ENCODE results near the gene AFTPH. TPM values are rescaled to one million over a fixed set of nuclear protein-coding genes. Genes with fewer than 3 reads are reported as not detected.

The AFTPH gene
- total RNA-seq, 1 experiment from 2014 or later: 18.8 TPM

DNA sequence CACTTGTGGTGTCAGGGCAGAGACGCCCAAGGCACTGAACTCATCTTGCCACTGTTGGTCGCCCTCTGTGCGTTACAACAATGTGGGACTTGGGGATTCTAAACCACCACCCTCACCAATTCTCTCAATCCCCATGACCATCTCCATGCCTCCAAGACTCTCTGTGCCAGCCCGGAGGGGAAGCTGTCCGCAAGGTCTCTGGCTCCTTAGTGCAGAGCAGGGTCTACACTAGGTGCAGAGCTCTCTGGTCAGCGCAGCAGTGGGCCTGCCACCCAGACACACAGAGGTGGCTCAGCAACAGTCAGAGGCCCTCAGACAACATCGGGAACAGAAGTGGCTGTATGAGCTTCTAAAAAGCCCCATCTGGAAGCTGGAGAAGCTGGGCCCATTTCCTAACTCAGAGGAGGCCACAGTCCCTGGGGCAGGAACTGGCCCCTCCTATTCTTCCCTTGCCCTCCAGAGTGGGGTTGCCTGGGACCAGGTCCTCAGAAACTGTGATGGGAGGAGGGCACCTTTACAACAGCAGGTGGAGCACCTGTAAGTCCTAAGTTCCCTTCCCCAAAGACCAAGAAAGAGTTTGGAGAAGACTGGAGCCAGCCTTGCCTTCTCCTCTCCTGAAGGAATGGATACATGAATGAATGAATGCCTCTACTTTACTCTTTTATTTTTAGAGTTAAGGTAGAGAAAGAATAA lies 91.9 kb downstream of the AFTPH start:
- BruUV-seq (replicated peaks): no TSS peak
- no peak overlapping the region for H3K27ac ChIP-seq (ENCODE audit: low read depth, low read length, poor library complexity, severe bottlenecking)
- ChIA-PET CTCF (interaction anchor here (0.6 kb wide), 1 partner anchor 12 kb away, joined by 4 read pairs; no protein-coding TSS in a partner anchor), POLR2A (ENCODE audit: low non-redundant PET) (no interaction called here)
- no peak for TF ChIP-seq EZH2 (IDR thresholded peaks at IDR 0.05; ENCODE audit: borderline replicate concordance, low read depth, low read length, poor library complexity, severe bottlenecking)
- TF ChIP-seq, protein P1, sequence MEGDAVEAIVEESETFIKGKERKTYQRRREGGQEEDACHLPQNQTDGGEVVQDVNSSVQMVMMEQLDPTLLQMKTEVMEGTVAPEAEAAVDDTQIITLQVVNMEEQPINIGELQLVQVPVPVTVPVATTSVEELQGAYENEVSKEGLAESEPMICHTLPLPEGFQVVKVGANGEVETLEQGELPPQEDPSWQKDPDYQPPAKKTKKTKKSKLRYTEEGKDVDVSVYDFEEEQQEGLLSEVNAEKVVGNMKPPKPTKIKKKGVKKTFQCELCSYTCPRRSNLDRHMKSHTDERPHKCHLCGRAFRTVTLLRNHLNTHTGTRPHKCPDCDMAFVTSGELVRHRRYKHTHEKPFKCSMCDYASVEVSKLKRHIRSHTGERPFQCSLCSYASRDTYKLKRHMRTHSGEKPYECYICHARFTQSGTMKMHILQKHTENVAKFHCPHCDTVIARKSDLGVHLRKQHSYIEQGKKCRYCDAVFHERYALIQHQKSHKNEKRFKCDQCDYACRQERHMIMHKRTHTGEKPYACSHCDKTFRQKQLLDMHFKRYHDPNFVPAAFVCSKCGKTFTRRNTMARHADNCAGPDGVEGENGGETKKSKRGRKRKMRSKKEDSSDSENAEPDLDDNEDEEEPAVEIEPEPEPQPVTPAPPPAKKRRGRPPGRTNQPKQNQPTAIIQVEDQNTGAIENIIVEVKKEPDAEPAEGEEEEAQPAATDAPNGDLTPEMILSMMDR (conservative IDR thresholded peaks at IDR 0.05; ENCODE audit: low read depth, low read length): no peak
- no peaks in the 10 kb centered on the region for H3K27me3 ChIP-seq (replicated peaks; ENCODE audit: insufficient read depth, low read depth, low read length, poor library complexity)
- no peak overlapping the region for H3K4me3 ChIP-seq (ENCODE audit: low read depth, low read length, poor library complexity, severe bottlenecking)
- H3K9me3 ChIP-seq (ENCODE audit: low read depth, low read length, poor library complexity, severe bottlenecking): no peaks in the 10 kb centered on the region
- H3K36me3 ChIP-seq (ENCODE audit: insufficient read depth, low read length, poor library complexity, severe bottlenecking): no peaks in the 10 kb centered on the region
- DNase-seq (ENCODE audit: low spot score): no peak
- H3K4me1 ChIP-seq (ENCODE audit: insufficient read depth, low read length, poor library complexity, severe bottlenecking): peaks cover 9% of the 10 kb centered on the region
- intact Hi-C loops (cut with micrococcal nuclease; ENCODE audit: unreplicated experiment): loop anchor here (2.0 kb wide), 1 partner anchor 17 kb away; no protein-coding TSS in a partner anchor

DNA sequence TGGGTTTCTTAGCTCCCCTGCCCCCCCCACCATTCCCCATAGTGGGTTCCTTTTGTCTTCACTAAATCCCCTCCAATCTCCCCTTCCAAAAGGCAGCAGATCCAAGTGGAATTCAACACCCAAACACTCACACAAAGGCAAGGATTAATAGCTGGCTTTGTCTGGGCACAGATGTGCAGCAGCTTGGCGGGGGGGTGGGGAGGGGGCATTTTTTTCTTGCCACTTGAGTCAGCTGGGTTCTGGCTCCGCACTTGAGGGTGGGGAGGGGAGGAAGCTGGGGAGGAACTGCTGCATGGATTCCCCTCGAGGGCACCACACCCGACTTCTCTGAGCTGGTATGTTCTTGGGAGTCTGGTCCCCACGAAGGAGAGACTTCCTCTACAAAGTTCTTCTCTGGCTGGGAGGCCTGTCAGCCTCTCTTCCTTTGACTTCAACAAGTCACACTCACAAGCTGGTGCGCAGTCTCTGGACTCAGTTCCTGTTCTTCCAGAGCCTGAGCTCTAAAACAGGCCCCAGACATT lies 93.6 kb downstream of the AFTPH start:
- intact Hi-C loops (cut with micrococcal nuclease; ENCODE audit: unreplicated experiment): no loop called here
- no peaks in the 10 kb centered on the region for H3K27me3 ChIP-seq (replicated peaks; ENCODE audit: insufficient read depth, low read depth, low read length, poor library complexity)
- POLR2A ChIA-PET (ENCODE audit: low non-redundant PET): no interaction called here
- H3K36me3 ChIP-seq (ENCODE audit: insufficient read depth, low read length, poor library complexity, severe bottlenecking): no peaks in the 10 kb centered on the region
- H3K9me3 ChIP-seq (ENCODE audit: low read depth, low read length, poor library complexity, severe bottlenecking): no peaks in the 10 kb centered on the region
- BruUV-seq (replicated peaks): no TSS peak
- CTCF ChIA-PET: no interaction called here
- no peak overlapping the region for H3K4me3 ChIP-seq (ENCODE audit: low read depth, low read length, poor library complexity, severe bottlenecking)
- DNase-seq (ENCODE audit: low spot score): no peak
- no peak for TF ChIP-seq EZH2 (IDR thresholded peaks at IDR 0.05; ENCODE audit: borderline replicate concordance, low read depth, low read length, poor library complexity, severe bottlenecking)
- TF ChIP-seq, protein P1 (conservative IDR thresholded peaks at IDR 0.05; ENCODE audit: low read depth, low read length): no peak
- peaks cover 9% of the 10 kb centered on the region for H3K4me1 ChIP-seq (ENCODE audit: insufficient read depth, low read length, poor library complexity, severe bottlenecking)
- H3K27ac ChIP-seq (ENCODE audit: low read depth, low read length, poor library complexity, severe bottlenecking): no peak overlapping the region

DNA sequence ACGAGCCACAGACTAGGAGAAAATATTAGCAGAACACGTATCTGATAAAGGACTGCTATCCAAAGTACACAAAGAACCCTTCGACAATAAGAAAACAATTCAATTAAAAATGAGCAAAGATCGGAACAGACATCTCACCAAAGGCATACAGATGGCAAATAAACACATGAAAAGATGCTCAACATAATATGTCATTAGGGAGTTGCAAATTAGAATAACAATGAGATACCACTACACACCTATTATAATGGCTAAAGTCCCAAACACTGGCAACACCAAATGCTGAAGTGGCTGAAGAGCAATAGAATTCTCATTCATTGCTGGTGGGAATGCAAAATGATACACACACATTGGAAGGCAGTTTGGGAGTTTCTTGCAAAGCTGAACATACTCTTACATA lies 96.5 kb downstream of the AFTPH start:
- Histone ChIP-seq H3K27ac (ENCODE audit: low read depth, low read length, poor library complexity, severe bottlenecking) (no peak overlapping the region), H3K27me3 (replicated peaks; ENCODE audit: insufficient read depth, low read depth, low read length, poor library complexity) (no peaks in the 10 kb centered on the region), H3K4me3 (ENCODE audit: low read depth, low read length, poor library complexity, severe bottlenecking) (no peak overlapping the region), H3K4me1 (ENCODE audit: insufficient read depth, low read length, poor library complexity, severe bottlenecking) (peaks cover 9% of the 10 kb centered on the region), H3K36me3 (ENCODE audit: insufficient read depth, low read length, poor library complexity, severe bottlenecking) (no peaks in the 10 kb centered on the region), H3K9me3 (ENCODE audit: low read depth, low read length, poor library complexity, severe bottlenecking) (no peaks in the 10 kb centered on the region)
- CTCF ChIA-PET: no interaction called here
- DNase-seq (ENCODE audit: low spot score): no peak
- POLR2A ChIA-PET (ENCODE audit: low non-redundant PET): no interaction called here
- BruUV-seq (replicated peaks): no TSS peak
- intact Hi-C loops (cut with micrococcal nuclease; ENCODE audit: unreplicated experiment): no loop called here
- no peak for TF ChIP-seq EZH2 (IDR thresholded peaks at IDR 0.05; ENCODE audit: borderline replicate concordance, low read depth, low read length, poor library complexity, severe bottlenecking)
- TF ChIP-seq, protein P1 (conservative IDR thresholded peaks at IDR 0.05; ENCODE audit: low read depth, low read length): no peak
